C4-2B (cell line): ENCODE measurements around the gene EFCAB10.
A peak's percentile ranks its signal among the peaks of the same experiment; 100 is the strongest.
"Not testable (repeated sequence)": the region's sequence is repeated elsewhere in the genome, so short reads cannot be mapped to it uniquely, and the experiment has no call there.

Source experiments
- H3K27ac ChIP-seq: fragments of 450-650 bp; 2 replicates; pipeline ENCODE4 v1.5.1; 2017
- ZFX ChIP-seq: fragments of 450-650 bp; IDR thresholded peaks from 2 replicates; pipeline ENCODE4 v1.6.1; 2017
- TF ChIP-seq, protein P1 (sequence below): fragments of 450-650 bp; conservative IDR thresholded peaks from 2 replicates; pipeline ENCODE4 v1.5.1; 2017; ENCODE audit warnings: mild to moderate bottlenecking

Gene EFCAB10

GRCh38 chr7:105530126-105530525 lies 51.2 kb downstream of the EFCAB10 start:
- H3K27ac ChIP-seq: no peak overlapping the region
- no peak for TF ChIP-seq ZFX
- TF ChIP-seq, protein P1, sequence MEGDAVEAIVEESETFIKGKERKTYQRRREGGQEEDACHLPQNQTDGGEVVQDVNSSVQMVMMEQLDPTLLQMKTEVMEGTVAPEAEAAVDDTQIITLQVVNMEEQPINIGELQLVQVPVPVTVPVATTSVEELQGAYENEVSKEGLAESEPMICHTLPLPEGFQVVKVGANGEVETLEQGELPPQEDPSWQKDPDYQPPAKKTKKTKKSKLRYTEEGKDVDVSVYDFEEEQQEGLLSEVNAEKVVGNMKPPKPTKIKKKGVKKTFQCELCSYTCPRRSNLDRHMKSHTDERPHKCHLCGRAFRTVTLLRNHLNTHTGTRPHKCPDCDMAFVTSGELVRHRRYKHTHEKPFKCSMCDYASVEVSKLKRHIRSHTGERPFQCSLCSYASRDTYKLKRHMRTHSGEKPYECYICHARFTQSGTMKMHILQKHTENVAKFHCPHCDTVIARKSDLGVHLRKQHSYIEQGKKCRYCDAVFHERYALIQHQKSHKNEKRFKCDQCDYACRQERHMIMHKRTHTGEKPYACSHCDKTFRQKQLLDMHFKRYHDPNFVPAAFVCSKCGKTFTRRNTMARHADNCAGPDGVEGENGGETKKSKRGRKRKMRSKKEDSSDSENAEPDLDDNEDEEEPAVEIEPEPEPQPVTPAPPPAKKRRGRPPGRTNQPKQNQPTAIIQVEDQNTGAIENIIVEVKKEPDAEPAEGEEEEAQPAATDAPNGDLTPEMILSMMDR: no peak

DNA sequence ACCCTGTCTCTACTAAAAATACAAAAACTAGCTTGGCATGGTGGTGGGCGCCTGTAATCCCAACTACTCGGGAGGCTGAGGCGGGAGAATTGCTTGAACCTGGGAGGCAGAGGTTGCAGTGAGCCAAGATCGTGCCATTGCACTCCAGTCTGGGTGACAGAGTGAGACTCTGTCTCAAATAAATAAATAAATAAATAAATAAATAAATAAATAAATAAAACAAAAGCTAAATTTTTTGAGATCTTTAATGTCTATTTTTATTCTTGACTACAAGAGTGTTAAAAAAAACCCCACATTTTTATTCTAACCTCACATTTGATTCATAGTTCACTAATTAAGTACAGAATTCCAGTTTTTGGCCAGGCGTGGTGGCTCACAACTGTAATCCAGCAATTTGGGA lies 53.6 kb downstream of the EFCAB10 start:
- not testable (repeated sequence) for H3K27ac ChIP-seq

DNA sequence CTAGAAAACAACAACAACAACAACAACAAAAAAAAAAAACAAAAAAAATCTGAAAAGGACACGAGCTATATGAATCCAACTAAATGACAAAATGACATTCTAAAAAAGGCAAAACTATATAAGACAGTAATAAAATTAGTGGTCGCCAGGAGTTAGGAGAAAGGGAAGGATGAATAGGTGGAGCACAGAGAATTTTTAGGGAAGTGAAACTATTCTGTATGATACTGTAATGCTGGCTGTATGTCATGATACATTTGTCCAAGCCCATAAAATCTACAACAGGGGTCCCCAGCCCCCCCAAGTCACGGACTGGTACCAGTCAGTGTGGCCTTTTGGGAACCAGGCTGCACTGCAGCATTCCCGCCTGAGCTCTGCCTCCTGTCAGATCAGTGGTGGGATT lies 56.5 kb downstream of the EFCAB10 start:
- no peak overlapping the region for H3K27ac ChIP-seq
- no peak for TF ChIP-seq ZFX
- TF ChIP-seq, protein P1: no peak

DNA sequence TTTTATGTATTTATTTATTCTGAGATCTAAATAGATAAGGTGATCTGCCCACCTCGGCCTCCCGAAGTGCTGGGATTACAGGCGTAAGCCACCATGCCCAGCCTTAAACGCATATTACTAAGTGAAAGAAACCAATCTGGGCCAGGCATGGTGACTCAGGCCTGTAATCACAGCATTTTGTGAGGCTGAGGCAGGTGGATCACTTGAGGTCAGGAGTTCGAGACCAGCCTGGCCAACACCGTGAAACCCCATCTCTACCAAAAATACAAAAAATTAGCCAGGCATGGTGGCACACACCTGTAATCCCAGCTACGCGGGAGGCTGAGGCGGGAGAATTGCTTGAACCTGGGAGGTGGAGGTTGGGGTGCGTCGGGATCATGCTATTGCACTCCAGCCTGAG lies 56.9 kb downstream of the EFCAB10 start:
- H3K27ac ChIP-seq: not testable (repeated sequence)

GRCh38 chr7:105521717-105522463 lies 59.4 kb downstream of the EFCAB10 start, which contains the start of gene PUS7:
Gene PUS7 (minus strand): TSS chr7:105522271. CDS start chr7:105508512, 13,759 bp downstream.
- peak within 1 kb of the TSS; percentile 96 for H3K27ac ChIP-seq
- TF ChIP-seq, protein P1: no peak
- TF ChIP-seq ZFX: peak; percentile 98

DNA sequence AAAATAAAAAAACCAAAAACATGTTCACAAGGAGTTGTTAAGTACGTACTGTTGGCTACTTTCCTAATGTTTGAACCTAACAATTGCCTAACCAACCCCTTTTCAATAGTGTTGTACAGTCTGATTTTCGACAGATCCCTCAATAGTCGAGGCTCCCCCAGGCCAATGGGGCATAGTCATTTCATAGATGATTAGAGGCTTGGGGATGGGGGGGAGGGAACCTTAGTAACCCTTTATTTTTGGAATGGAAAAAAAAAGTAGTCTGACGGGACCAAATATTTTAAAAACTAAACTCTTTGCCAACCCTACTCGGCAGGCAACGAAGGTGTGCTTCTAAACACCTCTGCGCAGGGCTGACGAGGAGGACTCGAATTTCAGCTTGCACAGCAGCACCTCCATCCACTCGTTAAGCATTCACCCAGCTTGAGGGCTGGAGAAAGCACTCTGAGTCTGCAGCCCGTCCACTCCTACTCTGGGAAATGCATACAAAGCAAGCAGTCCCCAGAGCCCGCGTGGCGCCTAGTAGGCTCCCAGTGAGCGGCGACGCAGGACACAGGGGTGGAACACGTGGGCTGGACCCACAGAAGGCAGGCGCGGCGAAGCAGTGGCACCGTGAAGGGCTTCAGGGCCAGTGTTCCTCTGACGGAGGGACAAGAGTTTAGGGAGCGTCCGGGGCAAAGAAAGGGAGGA lies 60.1 kb downstream of the EFCAB10 start:
- peak overlapping the region; percentile 96 for H3K27ac ChIP-seq
- no peak for TF ChIP-seq ZFX
- TF ChIP-seq, protein P1: no peak

- H3K27ac ChIP-seq: peak overlapping the region; percentile 96
Observed at GRCh38 chr7:105520620-105521019, 60.7 kb downstream of the EFCAB10 start.

DNA sequence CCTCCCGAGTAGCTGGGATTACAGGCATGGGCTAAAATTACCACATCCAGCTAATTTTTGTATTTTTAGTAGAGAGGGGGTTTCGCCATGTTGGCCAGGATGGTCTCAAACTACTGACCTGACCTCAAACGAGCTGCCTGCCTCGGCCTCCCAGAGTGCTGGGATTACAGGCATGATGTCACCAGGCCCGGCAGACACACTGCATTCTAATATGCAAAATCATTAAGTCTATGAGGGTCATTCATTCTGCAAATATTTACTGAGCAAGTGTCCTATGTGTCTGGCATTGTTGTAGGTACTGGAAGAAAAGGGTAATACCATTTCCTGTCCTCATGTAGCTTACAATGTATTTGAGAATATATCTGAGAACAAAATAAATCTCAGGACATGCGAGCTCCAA lies 61.9 kb downstream of the EFCAB10 start:
- TF ChIP-seq, protein P1: no peak
- no peak for TF ChIP-seq ZFX
- H3K27ac ChIP-seq: no peak overlapping the region

- H3K27ac ChIP-seq: not testable (repeated sequence)
Observed at GRCh38 chr7:105515610-105516009, 65.7 kb downstream of the EFCAB10 start.
